ENCODE measurements around the gene SLC25A43. TPM values are rescaled to one million over a fixed set of nuclear protein-coding genes. Genes with fewer than 3 reads are reported as not detected.
"Not testable (repeated sequence)": the region's sequence is repeated elsewhere in the genome, so short reads cannot be mapped to it uniquely, and the experiment has no call there.

Gene SLC25A43
- total and polyA plus RNA-seq, 3 donors from 2014 or later: 3.9 to 6.9 (median 5.8) TPM

GRCh38 chrX:119427024-119427794, 28.1 kb downstream of the SLC25A43 start:
- Histone ChIP-seq H3K4me3 (no peak overlapping the region), H3K9me3 (no peaks in the 10 kb centered on the region), H3K36me3 (ENCODE audit: low read depth, missing control alignments) (no peaks in the 10 kb centered on the region), H3K27ac (no peak overlapping the region), H3K27me3 (no peaks in the 10 kb centered on the region), H3K4me1 (no peaks in the 10 kb centered on the region)
- whole genome bisulfite sequencing, 2 donors: 41 to 52% methylated on average over 4 to 8 of the region's 9 CpGs
- intact Hi-C loops (cut with DNase I; ENCODE audit: low total_unique reads): no loop called here
- DNase-seq: peak; percentile 54
- no peak for TF ChIP-seq POLR2A (IDR thresholded peaks at IDR 0.05)
- TF ChIP-seq CTCF (IDR thresholded peaks at IDR 0.05): no peak

- Histone ChIP-seq H3K36me3 (ENCODE audit: low read depth, missing control alignments) (no peaks in the 10 kb centered on the region), H3K4me3 (no peak overlapping the region), H3K4me1 (no peaks in the 10 kb centered on the region), H3K9me3 (no peaks in the 10 kb centered on the region), H3K27ac (no peak overlapping the region), H3K27me3 (no peaks in the 10 kb centered on the region)
- WGBS, 2 donors: 71 to 77% methylated on average over 2 to 4 of the region's 4 CpGs
- intact Hi-C loops (cut with DNase I; ENCODE audit: low total_unique reads): no loop called here
- no peak for TF ChIP-seq CTCF (IDR thresholded peaks at IDR 0.05)
- TF ChIP-seq POLR2A (IDR thresholded peaks at IDR 0.05): no peak
- DNase-seq: no peak
Measured at GRCh38 chrX:119427795-119428185, 28.7 kb downstream of the SLC25A43 start.

DNA sequence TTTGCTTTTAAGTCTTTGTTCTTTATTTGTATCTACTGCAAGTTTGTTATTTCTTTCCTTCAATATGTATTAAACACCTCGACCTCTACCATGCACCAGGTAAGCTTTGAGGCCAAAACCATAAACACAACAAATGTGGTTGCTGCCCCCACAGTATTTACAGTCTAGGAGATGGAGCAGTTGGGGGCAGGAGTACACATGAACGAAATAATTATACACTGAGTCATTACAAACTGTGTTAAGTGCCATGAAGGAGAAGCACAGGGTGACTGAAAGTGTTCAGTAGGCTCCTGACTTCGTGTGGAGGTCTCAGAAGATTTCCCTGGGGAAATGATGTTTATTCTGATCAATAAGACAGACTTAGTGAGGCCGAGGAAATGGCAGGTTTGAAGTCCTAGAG, 30.3 kb downstream of the SLC25A43 start:
- WGBS, 2 donors: 72 to 79% methylated on average over 3 to 4 of the region's 4 CpGs
- no peaks in the 10 kb centered on the region for H3K9me3 ChIP-seq
- intact Hi-C loops (cut with DNase I; ENCODE audit: low total_unique reads): no loop called here
- H3K36me3 ChIP-seq (ENCODE audit: low read depth, missing control alignments): no peaks in the 10 kb centered on the region
- H3K4me3 ChIP-seq: no peak overlapping the region
- H3K27me3 ChIP-seq: no peaks in the 10 kb centered on the region
- H3K27ac ChIP-seq: no peak overlapping the region
- no peaks in the 10 kb centered on the region for H3K4me1 ChIP-seq
- TF ChIP-seq CTCF (IDR thresholded peaks at IDR 0.05) (no peak), POLR2A (IDR thresholded peaks at IDR 0.05) (no peak)
- DNase-seq: no peak

GRCh38 chrX:119441295-119441694, 42.2 kb downstream of the SLC25A43 start:
- H3K36me3 ChIP-seq (ENCODE audit: low read depth, missing control alignments); H3K9me3 ChIP-seq; H3K27ac ChIP-seq; DNase-seq; H3K27me3 ChIP-seq; intact Hi-C loops (cut with DNase I; ENCODE audit: low total_unique reads); H3K4me1 ChIP-seq; H3K4me3 ChIP-seq: not testable (repeated sequence)
- WGBS, 2 donors: 77 to 82% methylated on average over 4 to 6 of the region's 17 CpGs

- Histone ChIP-seq H3K9me3 (no peaks in the 10 kb centered on the region), H3K27ac (no peak overlapping the region), H3K36me3 (ENCODE audit: low read depth, missing control alignments) (no peaks in the 10 kb centered on the region), H3K27me3 (no peaks in the 10 kb centered on the region), H3K4me3 (no peak overlapping the region), H3K4me1 (no peaks in the 10 kb centered on the region)
- no peak for DNase-seq
- intact Hi-C loops (cut with DNase I; ENCODE audit: low total_unique reads): no loop called here
- no peak for TF ChIP-seq CTCF (IDR thresholded peaks at IDR 0.05)
- no peak for TF ChIP-seq POLR2A (IDR thresholded peaks at IDR 0.05)
- 63 to 65% methylated on average over 2 of the region's 2 CpGs for WGBS, 2 donors
Measured at GRCh38 chrX:119442286-119442685, 43.1 kb downstream of the SLC25A43 start.
